IMR-90 (cell line): Measurements from ENCODE around the gene IL12RB2. TPM values are rescaled to one million over a fixed set of nuclear protein-coding genes. Genes with fewer than 3 reads are reported as not detected.

Experiments
- ATAC-seq: fragments of 200-7000 bp; cut with Tn5 transposase; 2 replicates; pipeline ENCODE4 v1.9.1; 2020; ENCODE audit warnings: low read depth, mild to moderate bottlenecking, moderate library complexity
- BruUV-seq: library from RNA; stranded (reverse); fragments of 400-500 nt; replicated peaks from 2 replicates; lab custom pipeline; 2021; lab: Mats Ljungman, UMichigan
- CTCF ChIA-PET: fragments of 300-600 bp; formaldehyde crosslinking; extraction: SDS; loops from one replicate; lab custom pipeline; 2021; ENCODE audit warnings: antibody characterized with exemption; lab: Yijun Ruan, JAX
- POLR2A ChIA-PET: fragments of 300-600 bp; sonication (Branson Sonifier 250); formaldehyde crosslinking; loops from one replicate; lab custom pipeline; 2022; ENCODE audit warnings: antibody characterized with exemption; ENCODE audit not compliant: unreplicated experiment; lab: Charles Lee
- DNase-seq: peaks from one replicate; pipeline ENCODE4 v3.0.0; 2013
- H2AFZ ChIP-seq: replicated peaks from 2 replicates; pipeline ENCODE3; 2013; ENCODE audit warnings: low read length, mild to moderate bottlenecking; ENCODE audit not compliant: poor library complexity
- H2AK5ac ChIP-seq: 2 replicates; pipeline ENCODE4 v1.6.1; 2013; ENCODE audit warnings: low read depth, low read length, inconsistent platforms
- H2AK9ac ChIP-seq: replicated peaks from 2 replicates; pipeline ENCODE3; 2013; ENCODE audit warnings: mild to moderate bottlenecking, low read depth, low read length, moderate library complexity; ENCODE audit not compliant: poor library complexity
- H2BK120ac ChIP-seq: 2 replicates; pipeline ENCODE4 v1.6.1; 2013; ENCODE audit warnings: low read depth, low read length, inconsistent platforms
- H2BK15ac ChIP-seq: 3 replicates; pipeline ENCODE4 v1.6.1; 2013; ENCODE audit warnings: low read depth, low read length, inconsistent platforms
- H2BK20ac ChIP-seq: 2 replicates; pipeline ENCODE4 v1.6.1; 2013; ENCODE audit warnings: low read depth, mild to moderate bottlenecking, inconsistent platforms, low read length, moderate library complexity
- H2BK5ac ChIP-seq: 2 replicates; pipeline ENCODE4 v1.6.1; 2013; ENCODE audit warnings: mild to moderate bottlenecking, low read depth, low read length, inconsistent platforms; ENCODE audit not compliant: poor library complexity, severe bottlenecking
- H3K14ac ChIP-seq: replicated peaks from 2 replicates; pipeline ENCODE4 v1.6.1; 2013; ENCODE audit warnings: low read depth, low read length, inconsistent platforms
- H3K18ac ChIP-seq: 2 replicates; pipeline ENCODE4 v1.6.1; 2013; ENCODE audit warnings: low read depth, low read length, control low read depth
- H3K23ac ChIP-seq: 2 replicates; pipeline ENCODE4 v1.6.1; 2013; ENCODE audit warnings: low read depth, low read length, inconsistent platforms
- H3K27ac ChIP-seq: 2 replicates; pipeline ENCODE4 v1.5.1; 2013; ENCODE audit warnings: mild to moderate bottlenecking, control low read depth, low read length; ENCODE audit not compliant: insufficient read depth
- H3K27me3 ChIP-seq: 2 replicates; pipeline ENCODE4 v1.6.1; 2013; ENCODE audit warnings: low read length; ENCODE audit not compliant: control insufficient read depth, insufficient read depth
- H3K36me3 ChIP-seq: 2 replicates; pipeline ENCODE4 v1.6.1; 2013; ENCODE audit warnings: low read length, mixed read lengths; ENCODE audit not compliant: control insufficient read depth, insufficient read depth
- H3K4ac ChIP-seq: 2 replicates; pipeline ENCODE4 v1.6.1; 2013; ENCODE audit warnings: low read depth, low read length, inconsistent platforms
- H3K4me1 ChIP-seq: 2 replicates; pipeline ENCODE4 v1.6.1; 2013; ENCODE audit warnings: low read length, mixed read lengths; ENCODE audit not compliant: control insufficient read depth, insufficient read depth
- H3K4me2 ChIP-seq: 2 replicates; pipeline ENCODE4 v1.6.1; 2013; ENCODE audit warnings: low read depth, mild to moderate bottlenecking, control low read depth, low read length, moderate library complexity
- H3K4me3 ChIP-seq: 2 replicates; pipeline ENCODE4 v1.5.1; 2013; ENCODE audit warnings: low read depth, mild to moderate bottlenecking, control low read depth, low read length, moderate library complexity; ENCODE audit not compliant: insufficient read depth
- H3K56ac ChIP-seq: 2 replicates; pipeline ENCODE4 v1.6.1; 2013; ENCODE audit warnings: low read length, inconsistent platforms; ENCODE audit not compliant: insufficient read depth; ENCODE audit errors: extremely low read depth
- H3K79me1 ChIP-seq, 2 experiments: 2 replicates each; pipeline ENCODE4 v1.6.1; 2013; ENCODE audit warnings: low read length in 2 of 2, inconsistent platforms in 1 of 2, low read depth in 1 of 2
- H3K9ac ChIP-seq: 2 replicates; pipeline ENCODE4 v1.6.1; 2013; ENCODE audit warnings: low read depth, low read length, control low read depth
- H3K9me1 ChIP-seq: 2 replicates; pipeline ENCODE4 v1.6.1; 2013; ENCODE audit warnings: low read length, inconsistent platforms; ENCODE audit not compliant: insufficient read depth
- H3K9me3 ChIP-seq: 2 replicates; pipeline ENCODE4 v1.6.1; 2013; ENCODE audit warnings: low read length; ENCODE audit not compliant: control insufficient read depth, insufficient read depth
- H4K20me1 ChIP-seq: 2 replicates; pipeline ENCODE4 v1.6.1; 2013; ENCODE audit warnings: low read length, inconsistent platforms; ENCODE audit not compliant: insufficient read depth
- H4K5ac ChIP-seq: 2 replicates; pipeline ENCODE4 v1.6.1; 2013; ENCODE audit warnings: mild to moderate bottlenecking, low read depth, low read length, control low read depth
- H4K8ac ChIP-seq, 2 experiments: 2 replicates each; pipeline ENCODE4 v1.6.1; 2013; ENCODE audit warnings: low read depth in 2 of 2, low read length in 2 of 2, control low read depth in 1 of 2, inconsistent platforms in 1 of 2
- H4K91ac ChIP-seq: 2 replicates; pipeline ENCODE4 v1.6.1; 2013; ENCODE audit warnings: low read depth, low read length, inconsistent platforms; ENCODE audit not compliant: insufficient read depth
- CHD1 ChIP-seq: IDR thresholded peaks from 2 replicates; pipeline ENCODE4 v1.6.1; 2012; ENCODE audit warnings: low read depth, low read length, improper control_type of control experiment
- FOS ChIP-seq: fragments of 150-350 bp; IDR thresholded peaks from 2 replicates; pipeline ENCODE4 v1.6.1; 2016; ENCODE audit warnings: low read depth, low read length
- MAFK ChIP-seq: IDR thresholded peaks from 2 replicates; pipeline ENCODE4 v1.6.1; 2012; ENCODE audit warnings: low read depth, low read length, improper control_type of control experiment
- MXI1 ChIP-seq: IDR thresholded peaks from 2 replicates; pipeline ENCODE4 v1.6.1; 2012; ENCODE audit warnings: low read depth, mild to moderate bottlenecking, low read length, moderate library complexity, borderline replicate concordance
- RAD21 ChIP-seq: IDR thresholded peaks from 2 replicates; pipeline ENCODE4 v1.6.1; 2012; ENCODE audit warnings: low read length, improper control_type of control experiment
- RCOR1 ChIP-seq: IDR thresholded peaks from 2 replicates; pipeline ENCODE4 v1.6.1; 2012; ENCODE audit warnings: mild to moderate bottlenecking, low read length, improper control_type of control experiment; ENCODE audit not compliant: insufficient replicate concordance
- RFX5 ChIP-seq: IDR thresholded peaks from 2 replicates; pipeline ENCODE4 v1.8.0; 2012; ENCODE audit warnings: low read depth, mild to moderate bottlenecking, low read length, moderate library complexity
- SMC3 ChIP-seq: fragments of 150-350 bp; IDR thresholded peaks from 2 replicates; pipeline ENCODE4 v1.6.1; 2016; ENCODE audit warnings: low read depth, mild to moderate bottlenecking, antibody characterized with exemption, low read length, moderate library complexity
- WGBS, 2 experiments: methylation state at CpG; one replicate each; pipeline versions ENCODE4 v1.1.5 to v1.1.7; 2013; ENCODE audit warnings: missing lambda C conversion rate in 2 of 2; ENCODE audit not compliant: insufficient read length in 1 of 2; ENCODE audit errors: extremely low coverage in 2 of 2; 5-methylcytosine and 5-hydroxymethylcytosine counted together
- dilution Hi-C: fragments of 300-500 bp; cut with HindIII; formaldehyde crosslinking; loops from one replicate; pipeline ENCODE4 v1.14.3; 2018; ENCODE audit warnings: low sequenced_read_pairs; ENCODE audit not compliant: unreplicated experiment
- in situ Hi-C: fragments of 300-500 bp; cut with MboI; formaldehyde crosslinking; loops from 3 replicates; pipeline ENCODE4 v1.14.3; 2019; ENCODE audit warnings: low sequenced_read_pairs, inconsistent platforms, mixed read lengths
- intact Hi-C: fragments of 100-400 bp; cut with micrococcal nuclease; formaldehyde crosslinking; loops from 2 replicates; pipeline ENCODE4 v1.10.0; 2022
- polyA plus RNA-seq, 3 experiments: library from polyadenylated mRNA; depleted of rRNA; stranded (reverse); fragments of >200 nt; gene quantifications; 2 replicates each; pipeline ENCODE4 v1.2.3, GENCODE V29; 2012; ENCODE audit warnings: low replicate concordance in 1 of 3
- total RNA-seq: library from RNA; depleted of rRNA; stranded (reverse); fragments of >200 nt; gene quantifications from 2 replicates; pipeline ENCODE4 v1.2.3, GENCODE V29; 2012
- TF ChIP-seq, protein P1 (sequence below): fragments of 150-350 bp; IDR thresholded peaks from 2 replicates; pipeline ENCODE4 v1.6.1; 2017; ENCODE audit warnings: mild to moderate bottlenecking, antibody characterized with exemption, low read length, low read depth
- TF ChIP-seq, protein P2 (sequence below): fragments of 150-350 bp; IDR thresholded peaks from 2 replicates; pipeline ENCODE4 v1.6.1; 2016; ENCODE audit warnings: low read depth, mild to moderate bottlenecking, low read length, moderate library complexity, borderline replicate concordance
- TF ChIP-seq, protein P3 (sequence below): conservative IDR thresholded peaks from 2 replicates; pipeline ENCODE4 v1.5.1; 2012; ENCODE audit warnings: mild to moderate bottlenecking, low read depth, low read length, improper control_type of control experiment

IL12RB2 gene
- total and polyA plus RNA-seq, 2 of the 4 experiments (the other 2 are of a cell fraction), result not detected

DNA sequence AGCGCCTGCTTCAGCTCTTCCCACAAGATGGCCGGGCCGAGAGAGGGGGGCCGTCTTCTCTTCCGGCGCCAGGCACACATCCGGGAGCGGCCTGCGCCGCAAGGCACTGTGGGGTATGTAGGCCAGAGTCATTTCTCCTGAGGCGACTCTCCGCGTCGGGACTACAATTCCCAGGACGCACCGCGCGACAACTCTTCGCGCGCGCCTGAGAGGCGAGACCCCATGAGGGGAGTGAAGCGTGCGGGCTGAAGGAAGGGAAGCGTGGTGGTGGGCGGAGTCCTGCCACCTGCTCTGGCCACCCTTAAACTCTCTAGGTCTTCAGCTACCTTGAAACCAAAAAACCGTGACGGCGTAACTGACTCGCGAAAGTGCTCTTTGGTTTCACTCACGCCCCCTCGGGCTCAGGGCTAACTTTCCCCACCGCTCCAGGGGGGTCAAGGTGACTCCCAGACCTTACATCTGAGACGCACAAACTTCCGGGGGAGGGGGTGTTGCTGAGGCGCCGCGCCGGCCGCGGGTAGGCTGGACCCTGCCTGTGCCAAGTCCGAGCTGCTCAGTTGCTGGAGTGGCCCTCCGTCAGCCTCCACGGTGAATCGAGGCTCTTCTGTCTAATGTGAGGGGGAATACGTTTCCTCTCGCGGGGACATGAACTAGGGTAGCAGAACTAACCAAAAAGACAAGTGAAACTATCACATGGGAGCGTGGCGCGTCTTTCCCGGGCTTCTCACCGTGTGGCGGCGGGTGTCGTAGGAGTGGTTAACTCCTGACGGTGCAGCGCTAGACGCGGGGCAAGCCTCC is 122.9 kb downstream of the IL12RB2 start, which contains the start of gene SERBP1 (continued):
- TF ChIP-seq MAFK, result no peak
- TF ChIP-seq CHD1, result no peak

DNA sequence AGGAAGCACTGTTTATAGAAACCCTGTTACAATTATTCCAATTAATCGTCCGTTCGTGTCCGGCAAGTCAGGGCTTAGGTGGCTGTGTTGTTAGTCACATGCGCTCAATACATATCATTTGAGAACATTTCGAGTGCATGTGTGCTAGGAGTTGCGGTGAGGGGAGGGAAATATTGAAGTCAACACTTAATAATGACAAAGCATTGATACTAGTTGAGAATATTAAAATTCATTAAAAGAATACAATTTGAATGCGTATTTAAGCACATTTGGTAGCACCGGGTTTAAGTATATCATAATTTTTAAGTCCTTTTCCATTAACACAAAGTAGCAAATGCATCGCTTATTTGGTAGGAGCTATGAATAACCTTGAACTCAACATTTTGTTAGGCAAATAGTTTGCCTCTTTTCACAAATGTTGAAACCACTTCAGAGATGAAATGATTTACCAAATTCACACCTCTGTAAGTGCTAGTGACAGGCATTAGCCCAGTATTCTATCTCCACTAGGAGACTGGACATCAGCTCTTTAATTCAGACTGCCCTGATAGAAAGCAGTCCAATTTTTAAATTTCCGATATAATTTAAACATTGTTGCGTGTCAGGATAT is 123.6 kb downstream of the IL12RB2 start:
- H3K23ac ChIP-seq, result peak overlapping the region; percentile 26; the same call in 1 of the 2 replicates
- H4K8ac ChIP-seq, result peak overlapping the region; percentile 22 to 82; a peak in 2 of 4 replicates
- H3K9ac ChIP-seq, result peak overlapping the region; percentile 67
- H3K27ac ChIP-seq, result peak overlapping the region; percentile 56
- H3K18ac ChIP-seq, result no peak overlapping the region
- peaks cover 35% of the 10 kb centered on the region for H4K20me1 ChIP-seq
- H4K91ac ChIP-seq, result no peak overlapping the region
- no peaks in the 10 kb centered on the region for H3K27me3 ChIP-seq
- H3K9me1 ChIP-seq, result no peaks in the 10 kb centered on the region
- no peaks in the 10 kb centered on the region for H3K4me1 ChIP-seq
- POLR2A ChIA-PET, result no interaction called here
- peak overlapping the region; percentile 73; the same call in 1 of the 2 replicates for H3K56ac ChIP-seq
- no peaks in the 10 kb centered on the region for H3K79me1 ChIP-seq
- no TSS peak for BruUV-seq
- peak overlapping the region; percentile 96 for H3K4me2 ChIP-seq
- H2BK20ac ChIP-seq, result no peak overlapping the region
- intact Hi-C loops, result loop anchor here (2.0 kb wide), 1 partner anchor 84 kb away; no protein-coding TSS in a partner anchor
- H2AK9ac ChIP-seq, result peak overlapping the region; percentile 85
- H3K14ac ChIP-seq, result 0 out of 2 replicates have a peak overlapping the region, but pooled peaks have one; percentile 17
- peaks cover 5% of the 10 kb centered on the region; the same call in 1 of the 2 replicates for H3K36me3 ChIP-seq
- no peak overlapping the region for H2BK120ac ChIP-seq
- CTCF ChIA-PET, result no interaction called here
- no peak overlapping the region for H2BK15ac ChIP-seq
- DNase-seq, result no peak
- H2AK5ac ChIP-seq, result no peak overlapping the region
- H4K5ac ChIP-seq, result peak overlapping the region; percentile 19; the same call in 1 of the 2 replicates
- dilution Hi-C loops, result no loop called here
- peak overlapping the region; percentile 55 for H2BK5ac ChIP-seq
- ATAC-seq, result no peak
- peak overlapping the region; percentile 99 for H2AFZ ChIP-seq
- no peak overlapping the region for H3K4ac ChIP-seq
- WGBS, 2 experiments, result no CpG with 5 or more reads among the region's 12 CpGs
- H3K9me3 ChIP-seq, result no peaks in the 10 kb centered on the region
- in situ Hi-C loops, result no loop called here
- H3K4me3 ChIP-seq, result peak overlapping the region; percentile 73
- no peak for TF ChIP-seq RFX5
- no peak for TF ChIP-seq MXI1
- TF ChIP-seq, protein P1, sequence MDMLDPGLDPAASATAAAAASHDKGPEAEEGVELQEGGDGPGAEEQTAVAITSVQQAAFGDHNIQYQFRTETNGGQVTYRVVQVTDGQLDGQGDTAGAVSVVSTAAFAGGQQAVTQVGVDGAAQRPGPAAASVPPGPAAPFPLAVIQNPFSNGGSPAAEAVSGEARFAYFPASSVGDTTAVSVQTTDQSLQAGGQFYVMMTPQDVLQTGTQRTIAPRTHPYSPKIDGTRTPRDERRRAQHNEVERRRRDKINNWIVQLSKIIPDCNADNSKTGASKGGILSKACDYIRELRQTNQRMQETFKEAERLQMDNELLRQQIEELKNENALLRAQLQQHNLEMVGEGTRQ, result no peak; the same call in 1 of the 2 replicates
- TF ChIP-seq, protein P2, sequence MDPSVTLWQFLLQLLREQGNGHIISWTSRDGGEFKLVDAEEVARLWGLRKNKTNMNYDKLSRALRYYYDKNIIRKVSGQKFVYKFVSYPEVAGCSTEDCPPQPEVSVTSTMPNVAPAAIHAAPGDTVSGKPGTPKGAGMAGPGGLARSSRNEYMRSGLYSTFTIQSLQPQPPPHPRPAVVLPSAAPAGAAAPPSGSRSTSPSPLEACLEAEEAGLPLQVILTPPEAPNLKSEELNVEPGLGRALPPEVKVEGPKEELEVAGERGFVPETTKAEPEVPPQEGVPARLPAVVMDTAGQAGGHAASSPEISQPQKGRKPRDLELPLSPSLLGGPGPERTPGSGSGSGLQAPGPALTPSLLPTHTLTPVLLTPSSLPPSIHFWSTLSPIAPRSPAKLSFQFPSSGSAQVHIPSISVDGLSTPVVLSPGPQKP, result no peak
- TF ChIP-seq SMC3, result no peak
- TF ChIP-seq, protein P3, sequence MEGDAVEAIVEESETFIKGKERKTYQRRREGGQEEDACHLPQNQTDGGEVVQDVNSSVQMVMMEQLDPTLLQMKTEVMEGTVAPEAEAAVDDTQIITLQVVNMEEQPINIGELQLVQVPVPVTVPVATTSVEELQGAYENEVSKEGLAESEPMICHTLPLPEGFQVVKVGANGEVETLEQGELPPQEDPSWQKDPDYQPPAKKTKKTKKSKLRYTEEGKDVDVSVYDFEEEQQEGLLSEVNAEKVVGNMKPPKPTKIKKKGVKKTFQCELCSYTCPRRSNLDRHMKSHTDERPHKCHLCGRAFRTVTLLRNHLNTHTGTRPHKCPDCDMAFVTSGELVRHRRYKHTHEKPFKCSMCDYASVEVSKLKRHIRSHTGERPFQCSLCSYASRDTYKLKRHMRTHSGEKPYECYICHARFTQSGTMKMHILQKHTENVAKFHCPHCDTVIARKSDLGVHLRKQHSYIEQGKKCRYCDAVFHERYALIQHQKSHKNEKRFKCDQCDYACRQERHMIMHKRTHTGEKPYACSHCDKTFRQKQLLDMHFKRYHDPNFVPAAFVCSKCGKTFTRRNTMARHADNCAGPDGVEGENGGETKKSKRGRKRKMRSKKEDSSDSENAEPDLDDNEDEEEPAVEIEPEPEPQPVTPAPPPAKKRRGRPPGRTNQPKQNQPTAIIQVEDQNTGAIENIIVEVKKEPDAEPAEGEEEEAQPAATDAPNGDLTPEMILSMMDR, result no peak
- no peak for TF ChIP-seq RCOR1
- no peak for TF ChIP-seq RAD21
- no peak for TF ChIP-seq FOS
